Activated T-cell treated with anti-CD3 and anti-CD28 coated beads, Interleukin-2, amount 50 U/mL, for 72 hours (primary cell): ENCODE measurements around the gene MT1M. TPM values are rescaled to one million over a fixed set of nuclear protein-coding genes. Genes with fewer than 3 reads are reported as not detected.
"Not testable (repeated sequence)": the region's sequence is repeated elsewhere in the genome, so short reads cannot be mapped to it uniquely, and the experiment has no call there.

ENCODE experiments used
- ATAC-seq, 2 donors: fragments of 150-1000 bp; cut with Tn5 transposase; replicated peaks in 1 of 2; 2 replicates each; pipeline ENCODE4 v1.10.0; 2021; ENCODE audit warnings: moderate library complexity in 2 of 2, mild to moderate bottlenecking in 1 of 2
- DNase-seq, 2 donors: peaks; one replicate each; pipeline ENCODE4 v3.0.0; 2021 to 2022; ENCODE audit warnings: mixed read lengths in 1 of 2
- H3K27ac Mint-ChIP-seq: one replicate; pipeline ENCODE4 v1.8.0; 2022; ENCODE audit warnings: mild to moderate bottlenecking, moderate library complexity, mixed read lengths
- H3K27me3 Mint-ChIP-seq: one replicate; pipeline ENCODE4 v1.8.0; 2022; ENCODE audit warnings: low read depth, mixed read lengths
- H3K36me3 Mint-ChIP-seq, 2 donors: one replicate each; pipeline ENCODE4 v1.8.0; 2022; ENCODE audit warnings: mixed read lengths in 2 of 2, mild to moderate bottlenecking in 1 of 2; ENCODE audit not compliant: insufficient read depth in 2 of 2
- H3K4me1 Mint-ChIP-seq: one replicate; pipeline ENCODE4 v1.8.0; 2022; ENCODE audit warnings: low read depth, mixed read lengths
- H3K4me3 Mint-ChIP-seq, 2 donors: one replicate each; pipeline ENCODE4 v1.8.0; 2022; ENCODE audit warnings: mild to moderate bottlenecking in 2 of 2, mixed read lengths in 2 of 2, moderate library complexity in 2 of 2
- H3K9me3 Mint-ChIP-seq, 2 donors: one replicate each; pipeline ENCODE4 v1.8.0; 2022; ENCODE audit warnings: mixed read lengths in 2 of 2
- total RNA-seq, 2 donors: library from RNA; stranded (reverse); gene quantifications; one replicate each; pipeline ENCODE4 v1.2.3, GENCODE V29; 2022

MT1M gene
- total RNA-seq, 2 donors from 2014 or later: 0.91 TPM; not detected in 1

GRCh38 chr16:56670620-56670934 is 38.1 kb downstream of the MT1M start:
- no peaks in the 10 kb centered on the region for H3K36me3 Mint-ChIP-seq
- peaks cover 84% of the 10 kb centered on the region for H3K27me3 Mint-ChIP-seq
- H3K4me1 Mint-ChIP-seq: peaks cover 40% of the 10 kb centered on the region
- no peak for DNase-seq
- H3K9me3 Mint-ChIP-seq: no peaks in the 10 kb centered on the region
- H3K27ac Mint-ChIP-seq: no peak overlapping the region
- H3K4me3 Mint-ChIP-seq: peak overlapping the region in 1 of 2 donors; percentile 42
- no peak for ATAC-seq

- peaks cover 80% of the 10 kb centered on the region for H3K27me3 Mint-ChIP-seq
- not testable (repeated sequence) for H3K27ac Mint-ChIP-seq
These were observed 39.2 kb downstream of the MT1M start for GRCh38 chr16:56671691-56672090.

DNA sequence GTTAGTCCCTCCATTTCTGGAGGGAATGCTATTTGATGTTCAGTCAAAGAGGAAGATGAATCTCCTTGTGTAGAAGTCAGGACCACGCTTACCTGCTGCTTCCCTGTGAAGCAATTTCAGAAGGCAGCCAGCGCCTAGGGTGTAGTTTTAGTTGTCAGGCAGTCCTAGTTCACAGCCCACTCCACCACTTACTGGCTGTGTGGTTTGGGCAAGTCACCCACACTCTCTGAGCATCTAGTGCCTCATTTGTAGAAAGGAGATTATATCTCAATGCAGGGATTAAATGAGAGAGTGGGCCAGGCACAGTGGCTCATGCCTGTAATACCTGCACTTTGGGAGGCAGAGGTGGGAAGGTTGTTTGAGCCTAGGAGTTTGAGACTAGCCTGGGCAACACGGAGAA is 39.7 kb downstream of the MT1M start:
- H3K4me3 Mint-ChIP-seq, H3K9me3 Mint-ChIP-seq, DNase-seq, H3K36me3 Mint-ChIP-seq, H3K27ac Mint-ChIP-seq: not testable (repeated sequence)
- Mint-ChIP-seq H3K27me3 (peaks cover 75% of the 10 kb centered on the region), H3K4me1 (peaks cover 50% of the 10 kb centered on the region)
- peak; percentile 24 to 41 for ATAC-seq

More at GRCh38 chr16:56671691-56672090, 39.2 kb downstream of the MT1M start:
- not testable (repeated sequence) for H3K36me3 Mint-ChIP-seq, H3K4me3 Mint-ChIP-seq, H3K9me3 Mint-ChIP-seq, DNase-seq, ATAC-seq
- H3K4me1 Mint-ChIP-seq: peaks cover 51% of the 10 kb centered on the region

- ATAC-seq (peak; percentile 41 to 53), DNase-seq (no peak)
- H3K27ac Mint-ChIP-seq: no peak overlapping the region
- H3K36me3 Mint-ChIP-seq: no peaks in the 10 kb centered on the region
- H3K4me3 Mint-ChIP-seq: no peak overlapping the region
- peaks cover 68% of the 10 kb centered on the region for H3K27me3 Mint-ChIP-seq
- no peaks in the 10 kb centered on the region for H3K9me3 Mint-ChIP-seq
- H3K4me1 Mint-ChIP-seq: peaks cover 43% of the 10 kb centered on the region
These were observed 40.5 kb downstream of the MT1M start for GRCh38 chr16:56672761-56673536.

DNA sequence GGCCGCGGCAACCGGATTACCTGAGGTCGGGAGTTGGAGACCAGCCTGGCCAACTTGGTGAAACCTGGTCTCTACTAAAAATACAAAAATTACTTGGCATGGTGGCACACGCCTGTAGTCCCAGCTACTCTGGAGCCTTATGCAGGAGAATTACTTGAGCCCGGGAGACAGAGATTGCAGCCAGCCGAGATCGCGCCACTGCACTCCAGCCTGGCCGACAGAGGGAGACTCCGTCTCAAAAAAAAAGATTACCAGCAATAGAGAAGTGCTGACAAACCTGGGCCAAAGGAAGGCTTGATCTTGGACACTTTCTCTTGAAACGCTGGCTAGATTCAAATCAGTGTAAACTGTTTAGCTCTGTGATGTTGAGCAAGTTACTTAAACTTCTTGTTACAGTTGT is 41.5 kb downstream of the MT1M start:
- H3K27ac Mint-ChIP-seq: no peak overlapping the region
- no peaks in the 10 kb centered on the region for H3K36me3 Mint-ChIP-seq
- peaks cover 34% of the 10 kb centered on the region for H3K4me1 Mint-ChIP-seq
- H3K27me3 Mint-ChIP-seq: peaks cover 58% of the 10 kb centered on the region
- no peaks in the 10 kb centered on the region for H3K9me3 Mint-ChIP-seq
- peak overlapping the region in 1 of 2 donors; percentile 13 for H3K4me3 Mint-ChIP-seq
- ATAC-seq (no peak), DNase-seq (peak in 1 of 2 donors; percentile 38)

DNA sequence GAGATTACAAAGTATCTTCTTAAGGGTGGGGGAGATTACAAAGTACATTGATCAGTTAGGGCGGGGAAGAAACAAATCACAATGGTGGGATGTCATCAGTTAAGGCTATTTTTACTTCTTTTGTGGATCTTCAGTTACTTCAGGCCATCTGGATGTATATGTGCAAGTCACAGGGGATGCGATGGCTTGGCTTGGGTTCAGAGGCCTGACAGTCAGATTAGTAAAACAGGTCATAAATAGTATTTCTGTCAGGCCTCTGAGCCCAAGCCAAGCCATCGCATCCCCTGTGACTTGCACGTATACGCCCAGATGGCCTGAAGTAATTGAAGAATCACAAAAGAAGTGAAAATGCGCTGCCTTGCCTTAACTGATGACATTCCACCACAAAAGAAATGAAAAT is 42.1 kb downstream of the MT1M start:
- DNase-seq, ATAC-seq, H3K36me3 Mint-ChIP-seq, H3K27ac Mint-ChIP-seq, H3K4me3 Mint-ChIP-seq, H3K9me3 Mint-ChIP-seq: not testable (repeated sequence)
- Mint-ChIP-seq H3K4me1 (peaks cover 28% of the 10 kb centered on the region), H3K27me3 (peaks cover 52% of the 10 kb centered on the region)

- H3K9me3 Mint-ChIP-seq: no peaks in the 10 kb centered on the region
- H3K4me1 Mint-ChIP-seq: peaks cover 28% of the 10 kb centered on the region
- peak; percentile 68 to 77 for DNase-seq
- H3K27ac Mint-ChIP-seq: no peak overlapping the region
- H3K27me3 Mint-ChIP-seq: peaks cover 40% of the 10 kb centered on the region
- H3K4me3 Mint-ChIP-seq: peak overlapping the region; percentile 75 to 77
- ATAC-seq: peak; percentile 69 to 71
- H3K36me3 Mint-ChIP-seq: no peaks in the 10 kb centered on the region
These were observed 43.3 kb downstream of the MT1M start for GRCh38 chr16:56675685-56676210.

DNA sequence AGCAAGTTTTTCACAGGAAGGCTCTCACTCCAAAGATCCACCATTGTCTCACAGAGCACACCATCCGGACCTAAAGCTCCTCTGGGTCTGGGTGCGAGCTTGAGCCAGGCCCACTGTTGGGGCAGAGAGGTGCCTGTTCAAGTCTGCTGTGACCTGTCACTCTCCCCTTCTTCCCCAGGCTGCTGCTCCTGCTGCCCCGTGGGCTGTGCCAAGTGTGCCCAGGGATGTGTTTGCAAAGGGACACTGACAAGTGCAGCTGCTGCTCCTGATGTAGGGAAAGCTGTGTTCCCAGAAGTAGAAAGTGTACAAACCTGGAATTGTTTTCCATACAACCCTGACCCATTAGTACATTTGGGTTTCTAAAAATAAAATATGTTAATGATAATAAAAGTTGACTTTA is 45.0 kb downstream of the MT1M start:
- Mint-ChIP-seq H3K27me3 (peaks cover 25% of the 10 kb centered on the region), H3K36me3 (no peaks in the 10 kb centered on the region), H3K9me3 (no peaks in the 10 kb centered on the region), H3K27ac (no peak overlapping the region), H3K4me3 (no peak overlapping the region), H3K4me1 (peaks cover 40% of the 10 kb centered on the region)
- DNase-seq (no peak), ATAC-seq (no peak)

DNA sequence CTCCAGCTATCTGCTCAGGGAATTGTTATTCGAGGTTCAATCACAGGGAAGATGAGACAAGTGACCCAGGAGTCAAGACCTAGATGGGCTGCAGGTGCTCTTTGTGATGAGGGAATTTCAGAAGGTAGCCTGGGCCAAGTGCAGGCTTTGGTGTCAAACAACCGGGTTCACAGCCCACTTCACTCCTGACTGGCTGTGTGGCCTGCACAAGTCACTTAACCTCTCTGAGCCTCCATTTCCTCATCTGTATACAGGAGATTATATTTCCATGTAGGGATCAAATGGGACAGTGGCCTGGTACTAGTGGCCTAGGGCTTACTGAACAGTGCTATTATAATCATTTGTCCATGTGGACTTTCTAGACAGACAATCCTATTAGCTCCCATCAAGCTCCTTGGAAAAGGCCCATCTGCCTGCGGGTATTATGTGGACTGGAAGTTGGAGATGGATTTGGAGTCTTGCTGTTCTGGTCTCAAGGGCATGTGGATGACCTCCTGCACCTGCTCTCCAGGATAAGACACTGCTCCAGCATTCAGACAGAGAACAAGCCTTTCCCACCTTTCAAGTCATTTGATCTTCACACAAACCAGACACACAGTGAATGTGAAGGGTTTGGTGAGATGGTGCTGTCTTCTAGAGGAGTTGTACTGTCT is 46.7 kb downstream of the MT1M start:
- H3K4me1 Mint-ChIP-seq: peaks cover 55% of the 10 kb centered on the region
- H3K9me3 Mint-ChIP-seq: no peaks in the 10 kb centered on the region
- ATAC-seq: no peak
- no peaks in the 10 kb centered on the region for H3K36me3 Mint-ChIP-seq
- DNase-seq: no peak
- no peak overlapping the region for H3K4me3 Mint-ChIP-seq
- peaks cover 11% of the 10 kb centered on the region for H3K27me3 Mint-ChIP-seq
- no peak overlapping the region for H3K27ac Mint-ChIP-seq

GRCh38 chr16:56679818-56680217 is 47.4 kb downstream of the MT1M start:
- DNase-seq: peak; percentile 52 to 62
- H3K9me3 Mint-ChIP-seq: no peaks in the 10 kb centered on the region
- peaks cover 9% of the 10 kb centered on the region for H3K27me3 Mint-ChIP-seq
- no peak overlapping the region for H3K4me3 Mint-ChIP-seq
- H3K27ac Mint-ChIP-seq: no peak overlapping the region
- ATAC-seq: peak; percentile 70 to 72
- peaks cover 55% of the 10 kb centered on the region for H3K4me1 Mint-ChIP-seq
- H3K36me3 Mint-ChIP-seq: no peaks in the 10 kb centered on the region

- Mint-ChIP-seq H3K36me3 (peaks cover 3 to 6% of the 10 kb centered on the region in 2 donors), H3K4me1 (peaks cover 38% of the 10 kb centered on the region), H3K9me3 (no peaks in the 10 kb centered on the region), H3K4me3 (peak within 1 kb of the TSS; percentile 94 to 96), H3K27me3 (no peaks in the 10 kb centered on the region), H3K27ac (peak within 1 kb of the TSS; percentile 93)
- ATAC-seq: peak; percentile 96 to 97
- peak; percentile 91 to 92 for DNase-seq
These were observed 49.7 kb downstream of the MT1M start, which contains the start of gene MT1X for GRCh38 chr16:56681939-56682702. Gene MT1X (plus strand): TSS chr16:56682470. CDS start chr16:56682541, 71 bp downstream.

GRCh38 chr16:56682703-56683397 is 50.4 kb downstream of the MT1M start:
- ATAC-seq (peak; percentile 4 to 8), DNase-seq (no peak)
- H3K27ac Mint-ChIP-seq: peak overlapping the region; percentile 93
- no peaks in the 10 kb centered on the region for H3K9me3 Mint-ChIP-seq
- H3K36me3 Mint-ChIP-seq: peaks cover 4 to 6% of the 10 kb centered on the region in 2 donors
- H3K27me3 Mint-ChIP-seq: no peaks in the 10 kb centered on the region
- peaks cover 38% of the 10 kb centered on the region for H3K4me1 Mint-ChIP-seq
- peak overlapping the region; percentile 94 to 96 for H3K4me3 Mint-ChIP-seq
